Fibroblast of skin of scalp (primary cell): Measurements from ENCODE around the gene TPRG1.

ENCODE experiments used
- DNase-seq: peaks from one replicate; pipeline ENCODE4 v3.0.0-alpha.2; 2013

The TPRG1 gene

GRCh38 chr3:189166321-189166720, 5.5 kb upstream of the TPRG1 start:
- no peak for DNase-seq

GRCh38 chr3:189167027-189167766, 4.6 kb upstream of the TPRG1 start:
- no peak for DNase-seq

GRCh38 chr3:189168711-189169110, 3.1 kb upstream of the TPRG1 start:
- no peak for DNase-seq

GRCh38 chr3:189169728-189170127, 2.0 kb upstream of the TPRG1 start:
- no peak for DNase-seq

- no peak for DNase-seq
Observed at GRCh38 chr3:189170559-189170958, 1.2 kb upstream of the TPRG1 start.

- DNase-seq: peak; percentile 7
Observed at GRCh38 chr3:189172668-189173419, 1.1 kb downstream of the TPRG1 start.

GRCh38 chr3:189184566-189184965, 12.8 kb downstream of the TPRG1 start:
- DNase-seq: no peak

GRCh38 chr3:189186101-189186500, 14.3 kb downstream of the TPRG1 start:
- peak; percentile 60 for DNase-seq

GRCh38 chr3:189188466-189188865, 16.7 kb downstream of the TPRG1 start:
- peak; percentile 21 for DNase-seq

- no peak for DNase-seq
Observed at GRCh38 chr3:189192725-189193124, 21.0 kb downstream of the TPRG1 start.

GRCh38 chr3:189195302-189195701, 23.5 kb downstream of the TPRG1 start:
- DNase-seq: no peak

GRCh38 chr3:189202106-189202505, 30.3 kb downstream of the TPRG1 start:
- peak; percentile 44 for DNase-seq

GRCh38 chr3:189202583-189202982, 30.8 kb downstream of the TPRG1 start:
- no peak for DNase-seq

GRCh38 chr3:189204167-189204866, 32.5 kb downstream of the TPRG1 start:
- DNase-seq: no peak

GRCh38 chr3:189204937-189205336, 33.2 kb downstream of the TPRG1 start:
- DNase-seq: no peak

GRCh38 chr3:189210251-189210770, 38.5 kb downstream of the TPRG1 start:
- DNase-seq: no peak

GRCh38 chr3:189212681-189213080, 40.9 kb downstream of the TPRG1 start:
- no peak for DNase-seq

GRCh38 chr3:189214651-189215050, 42.9 kb downstream of the TPRG1 start:
- DNase-seq: no peak

- no peak for DNase-seq
Observed at GRCh38 chr3:189222927-189223636, 51.3 kb downstream of the TPRG1 start.

- no peak for DNase-seq
Observed at GRCh38 chr3:189225431-189225830, 53.7 kb downstream of the TPRG1 start.

GRCh38 chr3:189227249-189227648, 55.5 kb downstream of the TPRG1 start:
- no peak for DNase-seq

- no peak for DNase-seq
Observed at GRCh38 chr3:189229196-189229828, 57.5 kb downstream of the TPRG1 start.
